Retinal pigment epithelial cell (primary cell): ENCODE data around the gene RPRML.
A peak's percentile ranks its signal among the peaks of the same experiment; 100 is the strongest.

Source experiments
- DNase-seq: peaks from one replicate; pipeline ENCODE4 v3.0.0-alpha.2; 2010; ENCODE audit warnings: low read depth
- H3K4me3 ChIP-seq: 2 replicates; pipeline ENCODE4 v1.5.1; 2011; ENCODE audit warnings: mild to moderate bottlenecking, low read length, control low read depth, moderate library complexity
- TF ChIP-seq, protein P1 (sequence below): conservative IDR thresholded peaks from 2 replicates; pipeline ENCODE4 v1.5.1; 2011; ENCODE audit warnings: low read depth, low read length, control low read depth, inconsistent platforms

The RPRML gene

DNA sequence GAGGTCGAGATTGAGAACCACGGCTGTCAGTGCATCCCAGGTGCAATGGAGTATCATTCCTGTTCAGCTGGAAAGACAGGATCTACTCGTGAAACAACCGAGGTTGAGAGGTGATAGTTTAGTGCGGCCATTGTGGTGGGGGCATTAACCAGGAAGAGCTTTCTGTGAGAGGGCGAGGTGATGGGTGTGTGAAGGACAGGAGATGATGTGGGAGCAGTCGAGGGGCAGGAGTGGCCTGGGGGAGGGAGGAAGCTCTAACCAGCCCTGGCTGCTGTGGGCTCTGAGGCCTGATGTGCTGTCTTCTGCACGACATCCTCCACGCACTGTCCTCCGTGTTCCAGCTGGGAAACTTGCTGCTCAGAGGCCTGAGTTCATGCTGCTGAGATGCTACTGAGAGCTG lies 34.1 kb downstream of the RPRML start:
- TF ChIP-seq, protein P1, sequence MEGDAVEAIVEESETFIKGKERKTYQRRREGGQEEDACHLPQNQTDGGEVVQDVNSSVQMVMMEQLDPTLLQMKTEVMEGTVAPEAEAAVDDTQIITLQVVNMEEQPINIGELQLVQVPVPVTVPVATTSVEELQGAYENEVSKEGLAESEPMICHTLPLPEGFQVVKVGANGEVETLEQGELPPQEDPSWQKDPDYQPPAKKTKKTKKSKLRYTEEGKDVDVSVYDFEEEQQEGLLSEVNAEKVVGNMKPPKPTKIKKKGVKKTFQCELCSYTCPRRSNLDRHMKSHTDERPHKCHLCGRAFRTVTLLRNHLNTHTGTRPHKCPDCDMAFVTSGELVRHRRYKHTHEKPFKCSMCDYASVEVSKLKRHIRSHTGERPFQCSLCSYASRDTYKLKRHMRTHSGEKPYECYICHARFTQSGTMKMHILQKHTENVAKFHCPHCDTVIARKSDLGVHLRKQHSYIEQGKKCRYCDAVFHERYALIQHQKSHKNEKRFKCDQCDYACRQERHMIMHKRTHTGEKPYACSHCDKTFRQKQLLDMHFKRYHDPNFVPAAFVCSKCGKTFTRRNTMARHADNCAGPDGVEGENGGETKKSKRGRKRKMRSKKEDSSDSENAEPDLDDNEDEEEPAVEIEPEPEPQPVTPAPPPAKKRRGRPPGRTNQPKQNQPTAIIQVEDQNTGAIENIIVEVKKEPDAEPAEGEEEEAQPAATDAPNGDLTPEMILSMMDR: no peak
- H3K4me3 ChIP-seq: no peak overlapping the region
- DNase-seq: no peak

DNA sequence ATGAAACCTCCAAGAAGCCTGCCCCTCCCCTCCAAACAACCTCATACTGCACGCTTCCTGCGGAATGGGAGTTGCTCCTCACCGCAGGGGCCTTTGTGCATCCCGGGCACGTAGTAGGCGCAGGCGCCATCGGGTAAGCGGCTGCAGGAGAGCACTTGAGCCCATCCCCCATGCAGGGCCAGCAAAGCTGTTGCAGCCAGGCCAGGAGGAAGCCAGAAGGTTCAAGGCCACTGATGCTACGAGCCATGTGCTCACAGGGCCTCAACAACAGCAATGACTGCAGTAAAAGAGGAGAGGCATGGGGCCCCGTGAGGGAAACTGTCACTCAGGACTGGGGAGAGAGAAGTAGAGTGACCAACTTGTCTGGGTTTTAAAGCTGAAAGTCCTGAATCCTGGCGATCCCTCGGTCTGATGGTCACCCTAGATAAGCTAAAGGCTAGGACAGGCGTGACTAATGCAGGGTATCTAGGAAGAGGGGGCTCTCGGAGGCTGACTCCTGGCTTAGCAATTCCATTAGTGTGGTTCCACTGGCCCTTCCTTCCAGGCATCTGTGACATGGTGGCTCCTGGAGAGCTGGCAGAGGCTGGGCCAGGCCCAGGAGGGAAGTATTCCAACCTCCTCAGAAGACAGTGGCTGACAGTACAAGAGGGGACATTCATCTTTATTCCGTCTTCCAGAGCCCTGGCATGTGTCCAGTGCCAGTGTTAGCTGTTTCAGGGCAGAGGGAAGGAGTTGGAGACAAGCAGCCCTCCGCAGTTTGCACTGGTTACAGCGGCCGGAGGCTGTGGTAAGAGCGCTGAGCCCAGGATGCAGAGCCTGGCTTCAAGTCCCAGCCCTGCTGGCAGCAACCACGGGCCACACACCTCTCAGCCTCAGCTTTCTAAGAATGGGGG lies 35.3 kb downstream of the RPRML start:
- TF ChIP-seq, protein P1: no peak
- no peak for DNase-seq
- no peak overlapping the region for H3K4me3 ChIP-seq

DNA sequence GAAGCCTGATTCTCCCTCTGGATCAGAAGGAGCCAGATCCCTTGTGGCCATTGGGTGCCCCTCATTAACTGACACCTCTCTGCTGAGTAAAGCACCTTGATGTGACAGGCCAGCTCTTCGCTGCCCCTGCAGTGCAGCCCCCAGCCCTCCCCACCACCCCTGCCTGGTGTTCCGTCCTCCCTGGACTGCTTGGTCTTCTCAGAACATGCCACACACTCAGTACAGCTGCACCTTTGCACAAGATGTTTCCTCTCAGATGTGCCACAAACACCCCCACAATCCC lies 35.9 kb downstream of the RPRML start:
- no peak for DNase-seq
- no peak overlapping the region for H3K4me3 ChIP-seq
- TF ChIP-seq, protein P1: no peak

DNA sequence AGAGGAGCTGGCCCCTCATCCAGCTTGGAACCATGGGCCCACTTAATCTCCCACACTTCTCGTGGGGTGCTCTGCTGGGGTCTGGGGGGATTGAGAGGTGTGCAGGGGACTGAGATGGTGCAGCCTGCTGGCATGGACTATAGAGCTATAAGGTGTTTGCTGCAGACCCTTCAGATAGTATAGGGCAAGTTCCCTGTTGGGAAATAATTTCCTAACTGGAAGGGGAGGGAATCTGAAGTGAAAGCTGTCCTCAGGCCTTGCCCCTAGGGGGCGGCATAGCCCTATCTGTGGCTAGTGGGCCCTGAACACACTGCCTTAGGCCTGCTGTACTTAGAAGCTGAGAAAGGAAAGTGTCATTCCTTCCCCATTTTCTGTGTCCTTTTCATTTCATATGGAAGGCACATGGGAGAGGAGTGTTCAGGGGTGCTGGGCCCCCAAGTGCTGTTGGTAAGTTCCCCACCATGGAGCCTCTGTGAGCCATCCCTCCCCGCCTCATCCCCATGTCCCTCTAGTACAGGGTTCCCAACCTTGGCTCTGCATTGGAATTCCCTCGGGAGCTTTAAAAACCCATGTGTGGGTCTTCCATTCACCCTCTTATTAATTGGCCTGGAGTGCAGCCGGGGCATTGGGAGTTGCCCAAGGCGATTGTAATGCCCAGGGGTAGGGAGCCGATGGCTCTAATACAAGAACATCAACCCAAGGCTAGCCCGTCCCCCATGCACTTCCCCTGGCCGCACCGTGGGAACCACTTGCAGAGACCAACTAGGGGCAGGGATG lies 36.4 kb downstream of the RPRML start:
- no peak overlapping the region for H3K4me3 ChIP-seq
- TF ChIP-seq, protein P1: peak; percentile 99
- DNase-seq: no peak

DNA sequence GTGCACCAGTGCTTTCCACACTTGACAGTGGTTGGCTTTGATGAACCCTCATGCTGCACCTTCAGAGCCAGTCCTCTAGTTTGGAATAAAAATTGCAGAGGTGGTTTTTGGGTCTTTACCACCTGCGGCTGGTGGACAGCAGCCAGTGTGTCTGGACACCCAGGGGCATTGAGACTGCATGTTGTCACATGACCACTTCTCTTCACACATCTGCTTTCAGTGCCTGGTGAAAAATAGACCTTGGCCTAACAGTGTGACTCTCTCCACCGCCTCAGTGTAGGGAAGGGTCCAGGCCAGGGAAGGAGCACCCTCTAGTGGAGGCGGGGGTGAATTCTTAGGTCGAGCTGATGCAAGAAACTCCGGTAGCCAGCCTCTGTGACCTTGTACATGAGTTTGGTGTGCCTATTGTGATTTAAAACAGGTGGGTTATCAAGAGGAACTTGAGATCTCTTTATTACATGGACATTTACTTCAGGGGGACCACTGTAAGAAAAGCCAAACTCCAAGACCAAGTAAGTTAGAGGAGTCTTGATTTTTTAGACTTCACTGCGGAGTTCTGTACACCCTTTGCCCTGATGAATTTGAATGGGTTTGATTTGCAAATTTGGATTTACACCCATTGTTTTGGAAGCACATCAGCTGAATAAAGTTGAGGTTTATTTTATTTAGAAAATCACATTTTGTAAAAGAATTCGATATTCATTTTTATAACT lies 38.2 kb downstream of the RPRML start:
- TF ChIP-seq, protein P1: peak; percentile 97
- H3K4me3 ChIP-seq: no peak overlapping the region
- DNase-seq: no peak

DNA sequence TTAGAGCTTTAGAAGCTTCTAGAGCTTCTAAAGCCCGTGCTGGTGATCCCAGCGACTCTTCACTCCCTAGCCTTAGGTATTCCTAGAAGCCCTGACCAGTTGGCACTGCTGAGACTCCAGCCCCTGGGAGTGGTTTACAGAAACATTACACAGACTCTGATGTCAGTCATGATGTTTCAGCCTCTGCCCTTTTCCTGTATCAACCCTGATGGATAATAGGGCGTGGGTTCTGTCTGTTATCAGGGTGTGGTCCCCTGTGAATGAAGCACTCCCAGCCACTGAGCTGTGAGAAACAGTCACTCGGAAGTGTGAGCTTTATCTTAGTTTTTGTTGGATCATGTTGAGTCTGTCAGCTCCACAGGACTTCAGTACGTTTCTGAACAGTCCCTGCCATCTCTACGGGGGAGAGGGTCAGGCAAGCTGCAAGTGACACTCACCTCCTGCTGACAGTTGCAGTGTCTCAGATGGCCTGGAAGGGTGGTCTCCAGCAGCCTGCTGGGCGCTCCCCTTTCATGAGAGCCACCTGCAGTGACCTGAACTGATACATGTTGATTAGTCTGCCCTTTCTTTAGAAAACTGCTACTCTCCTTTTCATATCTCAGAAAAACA lies 43.3 kb downstream of the RPRML start:
- no peak overlapping the region for H3K4me3 ChIP-seq
- TF ChIP-seq, protein P1: no peak
- no peak for DNase-seq
